OCI-LY1 (cell line): ENCODE data around the gene MKRN2.

Experiments
- H2AFZ ChIP-seq: fragments of 200-600 bp; sonication (generic), shearing (Covaris generic); 2 replicates; pipeline ENCODE4 v1.6.0; 2014; ENCODE audit warnings: antibody characterized with exemption, mild to moderate bottlenecking, low read length
- H3F3A ChIP-seq: fragments of 200-600 bp; sonication (generic), shearing (Covaris generic); 2 replicates; pipeline ENCODE4 v1.6.0; 2014; ENCODE audit warnings: mild to moderate bottlenecking, antibody characterized with exemption, low read length, moderate library complexity; ENCODE audit not compliant: insufficient read depth
- H3K27ac ChIP-seq: fragments of 200-600 bp; sonication (generic); 2 replicates; pipeline ENCODE4 v1.5.1; 2014; ENCODE audit warnings: low read length, mixed run types, mild to moderate bottlenecking, low read depth; ENCODE audit not compliant: poor library complexity, severe bottlenecking
- H3K27me3 ChIP-seq: fragments of 200-600 bp; sonication (generic); 2 replicates; pipeline ENCODE4 v1.6.0; 2014; ENCODE audit warnings: antibody characterized with exemption, mild to moderate bottlenecking, low read length, moderate library complexity; ENCODE audit not compliant: insufficient read depth
- H3K36me3 ChIP-seq: fragments of 200-600 bp; sonication (generic); 2 replicates; pipeline ENCODE4 v1.6.1; 2014; ENCODE audit warnings: mild to moderate bottlenecking, antibody characterized with exemption, low read length, moderate library complexity, mixed read lengths; ENCODE audit not compliant: insufficient read depth
- H3K4me1 ChIP-seq: fragments of 200-600 bp; sonication (generic); 2 replicates; pipeline ENCODE4 v1.5.1; 2014; ENCODE audit warnings: mild to moderate bottlenecking, low read length, moderate library complexity; ENCODE audit not compliant: insufficient read depth, severe bottlenecking
- H3K4me2 ChIP-seq: fragments of 200-600 bp; sonication (generic), shearing (Covaris generic); 2 replicates; pipeline ENCODE4 v1.6.1; 2014; ENCODE audit warnings: low read length
- H3K4me3 ChIP-seq: fragments of 200-600 bp; sonication (generic); 2 replicates; pipeline ENCODE4 v1.5.1; 2014; ENCODE audit warnings: low read length, low read depth, mild to moderate bottlenecking, mixed read lengths; ENCODE audit not compliant: poor library complexity, severe bottlenecking
- H3K79me2 ChIP-seq: fragments of 200-600 bp; shearing (Covaris generic); 2 replicates; pipeline ENCODE4 v1.6.1; 2016; ENCODE audit warnings: mixed run types, low read length, mixed read lengths; ENCODE audit not compliant: insufficient read depth
- H3K9ac ChIP-seq: fragments of 200-600 bp; sonication (generic), shearing (Covaris generic); 2 replicates; pipeline ENCODE4 v1.6.1; 2014; ENCODE audit warnings: mild to moderate bottlenecking, low read length, mixed read lengths
- H3K9me2 ChIP-seq: fragments of 200-600 bp; sonication (generic), shearing (Covaris generic); 2 replicates; pipeline ENCODE4 v1.6.1; 2014; ENCODE audit warnings: low read depth, mild to moderate bottlenecking, low read length, mixed read lengths
- H3K9me3 ChIP-seq: fragments of 200-600 bp; shearing (Covaris generic); 2 replicates; pipeline ENCODE4 v1.6.1; 2014; ENCODE audit warnings: low read length, mixed read lengths
- H4K20me1 ChIP-seq: fragments of 200-600 bp; sonication (generic), shearing (Covaris generic); 2 replicates; pipeline ENCODE4 v1.6.0; 2016; ENCODE audit warnings: mild to moderate bottlenecking, low read length; ENCODE audit not compliant: insufficient read depth
- EZH2 ChIP-seq: fragments of 200-600 bp; sonication (generic), shearing (Covaris generic); IDR thresholded peaks from 2 replicates; pipeline ENCODE4 v1.8.0; 2017; ENCODE audit warnings: borderline replicate concordance, mixed run types, mild to moderate bottlenecking, antibody characterized with exemption, low read length, moderate library complexity, mixed read lengths
- TF ChIP-seq, protein P1 (sequence below): fragments of 200-600 bp; sonication (generic), shearing (Covaris generic); IDR thresholded peaks from 2 replicates; pipeline ENCODE4 v1.5.1; 2017; ENCODE audit warnings: mild to moderate bottlenecking, antibody characterized with exemption, low read length, moderate library complexity, mixed read lengths

The MKRN2 gene

DNA sequence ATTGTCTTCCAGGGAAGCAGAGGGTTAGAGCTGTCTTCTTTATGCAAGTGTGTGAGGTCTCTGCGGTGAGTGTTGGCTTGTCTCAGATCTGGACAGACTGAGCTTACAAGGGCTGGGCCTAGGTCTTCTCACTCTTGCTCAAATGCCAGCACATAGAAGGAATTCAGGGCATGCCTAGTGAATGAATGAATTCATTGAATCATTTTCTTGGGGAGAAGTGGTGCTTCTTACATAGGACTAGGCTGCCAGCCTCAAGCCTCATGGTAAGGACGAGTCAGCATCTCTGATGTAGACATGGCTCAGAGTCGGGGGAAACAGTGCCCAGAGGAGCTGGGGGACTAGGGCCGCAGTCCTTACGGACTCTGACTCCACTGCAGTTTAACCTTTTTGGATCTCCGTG is 17.2 kb downstream of the MKRN2 start:
- Histone ChIP-seq H3K9me2 (no peaks in the 10 kb centered on the region), H3F3A (no peaks in the 10 kb centered on the region), H3K79me2 (no peaks in the 10 kb centered on the region), H3K4me3 (no peak overlapping the region), H3K4me2 (no peak overlapping the region), H3K36me3 (peaks cover 84% of the 10 kb centered on the region), H3K4me1 (no peaks in the 10 kb centered on the region), H2AFZ (no peak overlapping the region), H3K9ac (no peak overlapping the region), H4K20me1 (no peaks in the 10 kb centered on the region), H3K27me3 (no peaks in the 10 kb centered on the region), H3K27ac (no peak overlapping the region), H3K9me3 (no peaks in the 10 kb centered on the region)
- TF ChIP-seq, protein P1, sequence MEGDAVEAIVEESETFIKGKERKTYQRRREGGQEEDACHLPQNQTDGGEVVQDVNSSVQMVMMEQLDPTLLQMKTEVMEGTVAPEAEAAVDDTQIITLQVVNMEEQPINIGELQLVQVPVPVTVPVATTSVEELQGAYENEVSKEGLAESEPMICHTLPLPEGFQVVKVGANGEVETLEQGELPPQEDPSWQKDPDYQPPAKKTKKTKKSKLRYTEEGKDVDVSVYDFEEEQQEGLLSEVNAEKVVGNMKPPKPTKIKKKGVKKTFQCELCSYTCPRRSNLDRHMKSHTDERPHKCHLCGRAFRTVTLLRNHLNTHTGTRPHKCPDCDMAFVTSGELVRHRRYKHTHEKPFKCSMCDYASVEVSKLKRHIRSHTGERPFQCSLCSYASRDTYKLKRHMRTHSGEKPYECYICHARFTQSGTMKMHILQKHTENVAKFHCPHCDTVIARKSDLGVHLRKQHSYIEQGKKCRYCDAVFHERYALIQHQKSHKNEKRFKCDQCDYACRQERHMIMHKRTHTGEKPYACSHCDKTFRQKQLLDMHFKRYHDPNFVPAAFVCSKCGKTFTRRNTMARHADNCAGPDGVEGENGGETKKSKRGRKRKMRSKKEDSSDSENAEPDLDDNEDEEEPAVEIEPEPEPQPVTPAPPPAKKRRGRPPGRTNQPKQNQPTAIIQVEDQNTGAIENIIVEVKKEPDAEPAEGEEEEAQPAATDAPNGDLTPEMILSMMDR: no peak
- no peak for TF ChIP-seq EZH2

DNA sequence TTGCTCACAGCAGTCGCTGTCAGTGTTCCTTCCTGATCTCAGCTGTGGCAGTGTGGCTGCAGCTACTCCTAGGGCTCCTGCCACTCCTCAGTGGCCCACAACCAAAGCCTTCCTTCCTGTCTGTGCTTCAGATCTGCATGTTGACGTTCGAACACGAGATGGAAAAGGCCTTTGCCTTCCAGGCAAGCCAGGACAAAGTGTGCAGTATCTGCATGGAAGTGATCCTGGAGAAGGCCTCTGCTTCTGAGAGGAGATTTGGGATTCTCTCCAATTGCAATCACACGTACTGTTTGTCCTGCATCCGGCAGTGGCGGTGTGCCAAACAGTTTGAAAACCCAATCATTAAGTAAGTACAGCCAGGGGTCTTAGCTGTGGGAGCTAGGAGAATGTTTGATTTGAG is 17.8 kb downstream of the MKRN2 start:
- Histone ChIP-seq H3K4me1 (no peaks in the 10 kb centered on the region), H3K9ac (no peak overlapping the region), H3F3A (no peaks in the 10 kb centered on the region), H3K27ac (no peak overlapping the region), H3K4me2 (no peak overlapping the region), H3K9me3 (no peaks in the 10 kb centered on the region), H3K36me3 (peaks cover 86% of the 10 kb centered on the region), H3K27me3 (no peaks in the 10 kb centered on the region), H2AFZ (no peak overlapping the region), H3K79me2 (no peaks in the 10 kb centered on the region), H3K9me2 (no peaks in the 10 kb centered on the region), H3K4me3 (no peak overlapping the region), H4K20me1 (no peaks in the 10 kb centered on the region)
- TF ChIP-seq EZH2: no peak
- TF ChIP-seq, protein P1: no peak

DNA sequence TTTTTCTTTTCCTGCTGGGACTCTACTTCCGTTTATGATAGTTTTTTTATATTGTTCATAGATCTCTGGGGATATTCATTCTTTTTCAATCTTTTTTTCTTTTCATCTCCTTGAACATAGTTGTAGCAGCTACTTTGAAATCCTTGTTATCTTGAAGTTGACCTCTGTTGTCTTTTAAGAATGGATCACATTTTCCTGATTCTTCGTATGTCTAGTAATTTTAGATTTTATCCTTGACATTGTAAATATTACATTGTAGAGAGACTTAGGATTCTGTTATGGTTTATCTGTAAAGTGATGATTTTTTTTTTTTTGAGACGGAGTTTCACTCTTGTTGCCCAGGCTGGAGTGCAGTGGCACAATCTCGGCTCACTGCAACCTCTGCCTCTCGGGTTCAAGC is 20.5 kb downstream of the MKRN2 start:
- TF ChIP-seq EZH2: no peak
- TF ChIP-seq, protein P1: no peak
- Histone ChIP-seq H2AFZ (no peak overlapping the region), H3K9me2 (no peaks in the 10 kb centered on the region), H3K9me3 (no peaks in the 10 kb centered on the region), H3K4me3 (no peak overlapping the region), H3K27ac (no peak overlapping the region), H3K79me2 (no peaks in the 10 kb centered on the region), H3K4me2 (no peak overlapping the region), H3K27me3 (no peaks in the 10 kb centered on the region), H3K36me3 (peaks cover 80% of the 10 kb centered on the region), H3K9ac (no peak overlapping the region), H3F3A (no peaks in the 10 kb centered on the region), H3K4me1 (no peaks in the 10 kb centered on the region), H4K20me1 (no peaks in the 10 kb centered on the region)
